ENCODE data around the gene CPA1. TPM values are rescaled to one million over a fixed set of nuclear protein-coding genes. Genes with fewer than 3 reads are reported as not detected.
A peak's percentile ranks its signal among the peaks of the same experiment; 100 is the strongest.

The CPA1 gene
- total RNA-seq, 1 donor: 0.86 TPM

- DNase-seq (ENCODE audit: low read depth): no peak
- H3K4me3 ChIP-seq (ENCODE audit: low read depth, low read length): no peak overlapping the region
- TF ChIP-seq, protein P1, sequence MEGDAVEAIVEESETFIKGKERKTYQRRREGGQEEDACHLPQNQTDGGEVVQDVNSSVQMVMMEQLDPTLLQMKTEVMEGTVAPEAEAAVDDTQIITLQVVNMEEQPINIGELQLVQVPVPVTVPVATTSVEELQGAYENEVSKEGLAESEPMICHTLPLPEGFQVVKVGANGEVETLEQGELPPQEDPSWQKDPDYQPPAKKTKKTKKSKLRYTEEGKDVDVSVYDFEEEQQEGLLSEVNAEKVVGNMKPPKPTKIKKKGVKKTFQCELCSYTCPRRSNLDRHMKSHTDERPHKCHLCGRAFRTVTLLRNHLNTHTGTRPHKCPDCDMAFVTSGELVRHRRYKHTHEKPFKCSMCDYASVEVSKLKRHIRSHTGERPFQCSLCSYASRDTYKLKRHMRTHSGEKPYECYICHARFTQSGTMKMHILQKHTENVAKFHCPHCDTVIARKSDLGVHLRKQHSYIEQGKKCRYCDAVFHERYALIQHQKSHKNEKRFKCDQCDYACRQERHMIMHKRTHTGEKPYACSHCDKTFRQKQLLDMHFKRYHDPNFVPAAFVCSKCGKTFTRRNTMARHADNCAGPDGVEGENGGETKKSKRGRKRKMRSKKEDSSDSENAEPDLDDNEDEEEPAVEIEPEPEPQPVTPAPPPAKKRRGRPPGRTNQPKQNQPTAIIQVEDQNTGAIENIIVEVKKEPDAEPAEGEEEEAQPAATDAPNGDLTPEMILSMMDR (IDR thresholded peaks at IDR 0.05; ENCODE audit: insufficient read depth, low read depth, low read length): no peak
Measured at GRCh38 chr7:130401578-130401977, 21.3 kb downstream of the CPA1 start.

- no peak overlapping the region for H3K4me3 ChIP-seq (ENCODE audit: low read depth, low read length)
- no peak for DNase-seq (ENCODE audit: low read depth)
- TF ChIP-seq, protein P1 (IDR thresholded peaks at IDR 0.05; ENCODE audit: insufficient read depth, low read depth, low read length): no peak
Measured at GRCh38 chr7:130405003-130405402, 24.7 kb downstream of the CPA1 start.

DNA sequence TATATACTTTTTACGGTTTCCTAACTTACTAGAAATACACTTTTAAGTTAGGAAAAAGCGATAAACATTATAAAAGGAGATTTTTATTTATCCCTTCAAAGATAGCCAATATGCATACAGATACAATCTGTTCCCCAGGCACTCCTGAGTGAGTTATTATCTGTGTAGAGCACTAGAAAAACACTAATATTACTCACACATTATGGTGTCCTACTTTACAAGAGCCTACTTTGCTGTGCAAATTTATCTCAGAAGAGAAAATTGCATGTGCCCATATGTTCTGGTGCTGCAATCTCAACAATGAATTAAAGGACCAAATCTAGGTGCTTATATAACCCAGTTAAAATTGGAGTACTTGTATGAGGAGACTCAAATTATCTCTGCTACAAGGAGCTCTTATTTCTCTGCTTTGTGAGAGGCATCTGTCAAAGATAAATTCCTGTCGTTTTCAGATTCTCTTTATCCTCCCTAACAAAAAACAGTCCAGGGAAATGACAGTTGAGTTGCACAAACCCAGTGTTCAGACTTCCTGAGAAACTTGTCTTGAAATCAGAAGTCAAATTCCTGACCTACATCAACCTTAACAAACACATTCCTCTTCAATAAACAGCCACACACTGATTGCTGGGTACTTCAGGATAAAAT lies 28.9 kb downstream of the CPA1 start:
- TF ChIP-seq, protein P1 (IDR thresholded peaks at IDR 0.05; ENCODE audit: insufficient read depth, low read depth, low read length): no peak
- DNase-seq (ENCODE audit: low read depth): peak; percentile 66
- no peak overlapping the region for H3K4me3 ChIP-seq (ENCODE audit: low read depth, low read length)

- no peak for DNase-seq (ENCODE audit: low read depth)
- H3K4me3 ChIP-seq (ENCODE audit: low read depth, low read length): no peak overlapping the region
- TF ChIP-seq, protein P1 (IDR thresholded peaks at IDR 0.05; ENCODE audit: insufficient read depth, low read depth, low read length): no peak
Measured at GRCh38 chr7:130409712-130410072, 29.4 kb downstream of the CPA1 start.

- no peak overlapping the region for H3K4me3 ChIP-seq (ENCODE audit: low read depth, low read length)
- no peak for DNase-seq (ENCODE audit: low read depth)
- TF ChIP-seq, protein P1 (IDR thresholded peaks at IDR 0.05; ENCODE audit: insufficient read depth, low read depth, low read length): no peak
Measured at GRCh38 chr7:130410868-130411541, 30.7 kb downstream of the CPA1 start.

GRCh38 chr7:130413201-130413600 lies 32.9 kb downstream of the CPA1 start:
- DNase-seq (ENCODE audit: low read depth): no peak
- no peak overlapping the region for H3K4me3 ChIP-seq (ENCODE audit: low read depth, low read length)
- TF ChIP-seq, protein P1 (IDR thresholded peaks at IDR 0.05; ENCODE audit: insufficient read depth, low read depth, low read length): no peak

All from fibroblast of villous mesenchyme (primary cell).